K562 (cell line): ENCODE measurements around the gene NRXN2. TPM values are rescaled to one million over a fixed set of nuclear protein-coding genes. Genes with fewer than 3 reads are reported as not detected.

Experiments used
- CCNT2 ChIP-seq: IDR thresholded peaks from 2 replicates; pipeline ENCODE4 v1.6.1; 2011; ENCODE audit warnings: borderline replicate concordance, low read depth, mild to moderate bottlenecking, moderate library complexity, mixed read lengths, low read length; ENCODE audit not compliant: insufficient read length; ENCODE audit errors: extremely low read depth
- RB1 ChIP-seq: fragments of 450-650 bp; IDR thresholded peaks from 2 replicates; pipeline ENCODE4 v1.6.1; 2017; ENCODE audit warnings: low read depth, mild to moderate bottlenecking
- ZBTB11 ChIP-seq, 3 experiments: fragments of 200-800 bp in 1 of 3; fragments of 250-450 bp in 1 of 3; fragments of 450-650 bp in 1 of 3; sonication (Bioruptor Pico) in 1 of 3; sonication (Bioruptor generic) in 1 of 3; formaldehyde crosslinking in 1 of 3; IDR thresholded peaks; 2 replicates each; pipeline versions ENCODE4 v1.6.1 to v1.8.0; 2016 to 2022; ENCODE audit warnings: mild to moderate bottlenecking in 2 of 3, missing genetic modification characterization in 2 of 3, missing compliant biosample characterization in 1 of 3, moderate library complexity in 1 of 3
- ZBTB40 ChIP-seq, 2 experiments: fragments of 450-650 bp in 1 of 2; sonication (generic) in 1 of 2; formaldehyde crosslinking in 1 of 2; IDR thresholded peaks; 2 replicates each; pipeline versions ENCODE4 v1.7.1 to v1.9.0; 2016 to 2022; ENCODE audit warnings: inconsistent platforms in 1 of 2, mild to moderate bottlenecking in 1 of 2, missing genetic modification reagents in 1 of 2
- polyA plus RNA-seq, 8 experiments: library from polyadenylated mRNA; depleted of rRNA in 4 of 8; stranded (reverse) in 5 of 8; unstranded in 3 of 8; fragments of >200 nt; fragmentation: Nextera tagmentation in 2 of 8; fragmentation: Illumina TruSeq in 1 of 8; extraction: Ambion mirVana in 2 of 8; extraction: Trizol in 1 of 8; gene quantifications; 2 replicates each; pipeline versions ENCODE4 v1.2.1 to v1.2.3, GENCODE V29; 2011 to 2014; ENCODE audit warnings: inconsistent platforms in 1 of 8, missing spikeins in 1 of 8
- total RNA-seq, 7 experiments: library from RNA; depleted of rRNA in 6 of 7; stranded (reverse); fragments of >200 nt in 6 of 7; fragmentation: Illumina TruSeq in 2 of 7; extraction: Trizol in 2 of 7; gene quantifications; 2 replicates each; pipeline versions ENCODE4 v1.2.1 to v1.2.3, GENCODE V29; 2011 to 2021; ENCODE audit warnings: low replicate concordance in 1 of 7

The NRXN2 gene
- total and polyA plus RNA-seq, 9 of the 15 experiments (the other 6 are each of a cell fraction or from before 2014, with no cell fraction given) = 0.07 to 0.47 (median 0.15) TPM; not detected in 4

- TF ChIP-seq ZBTB11 (CRISPR knock-in tag; IDR thresholded peaks at IDR 0.05) (no peak), CCNT2 (no peak), RB1 (no peak), ZBTB40 (IDR thresholded peaks at IDR 0.05) (no peak), ZBTB40 (CRISPR knock-in tag; IDR thresholded peaks at IDR 0.05) (no peak)
- TF ChIP-seq, all 486 proteins: peak for 4
Measured at GRCh38 chr11:64602466-64603070, 120.4 kb downstream of the NRXN2 start (continued).
